Activated naive CD4-positive, alpha-beta T cell treated with anti-CD3 and anti-CD28 coated beads, Interleukin-2, amount 50 U/mL, for 16 hours (primary cell): ENCODE data around the gene ATP6V0C.
"Not testable (repeated sequence)": the region's sequence is repeated elsewhere in the genome, so short reads cannot be mapped to it uniquely, and the experiment has no call there.

Experiments
- DNase-seq: peaks from one replicate; pipeline ENCODE4 v3.0.0-alpha.2; 2020

The ATP6V0C gene

DNA sequence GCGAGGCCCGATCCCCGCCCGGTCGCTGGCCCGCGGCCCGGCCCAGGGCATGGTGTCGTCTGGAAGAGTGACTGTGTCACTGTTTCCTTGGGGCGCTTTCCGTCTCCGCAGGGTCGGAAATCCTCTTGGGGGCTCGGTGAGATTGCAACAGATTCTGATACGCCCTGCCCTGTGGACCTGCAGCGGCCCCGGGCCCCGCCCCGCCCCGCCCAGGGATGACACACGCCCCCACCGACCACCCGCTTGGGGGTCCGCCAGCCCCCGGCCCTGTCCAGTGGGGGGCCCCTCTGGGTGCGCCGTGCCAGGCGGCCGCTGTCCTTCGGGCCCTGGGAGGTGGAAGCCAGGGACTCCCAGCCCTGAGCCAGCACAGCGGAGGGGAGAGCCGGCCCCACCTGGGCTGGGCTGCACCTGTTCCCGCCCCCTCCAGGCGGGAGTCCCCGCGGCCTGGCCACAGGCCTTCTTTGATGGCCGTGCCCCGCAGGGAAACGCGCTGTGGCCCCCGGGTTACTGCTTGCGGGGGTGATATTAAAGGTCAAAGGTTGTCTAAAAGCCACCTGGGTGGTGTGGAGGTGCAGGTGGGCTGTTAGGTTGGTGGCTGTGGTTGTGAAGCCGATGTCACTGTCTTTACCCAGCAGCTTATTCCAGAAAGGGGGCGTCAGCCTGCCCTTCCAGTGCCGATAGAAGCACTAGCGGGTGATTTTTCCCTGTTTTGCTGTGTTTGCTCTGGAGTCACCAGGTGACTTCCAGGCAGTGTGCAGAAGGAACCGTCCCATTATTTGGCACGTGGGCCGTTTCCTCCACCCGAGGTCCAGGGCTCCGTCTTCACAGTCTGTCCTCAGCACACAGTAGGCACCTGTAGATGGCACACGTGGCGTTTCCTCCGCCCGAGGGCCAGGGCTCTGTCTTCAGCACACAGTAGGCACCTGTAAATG is 38.1 kb upstream of the ATP6V0C start:
- peak; percentile 38 for DNase-seq

DNA sequence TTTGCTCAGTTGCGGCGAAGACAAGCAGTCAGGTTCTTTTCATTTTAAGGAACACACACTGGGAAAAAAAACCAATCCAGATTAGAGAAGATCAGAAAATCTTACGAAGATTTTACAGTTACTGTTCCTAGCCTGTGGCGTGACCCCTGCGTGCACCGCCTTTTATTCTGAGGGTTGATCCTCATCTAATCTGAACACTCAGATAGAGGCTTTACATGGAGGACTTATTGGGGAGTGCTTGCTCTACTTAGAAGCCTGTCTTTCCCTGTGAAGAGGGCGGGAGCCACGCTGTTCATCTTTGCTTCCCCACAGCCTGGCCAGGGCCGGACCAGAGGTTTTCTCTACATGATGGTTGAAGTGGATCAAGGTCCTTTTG is 37.4 kb upstream of the ATP6V0C start:
- DNase-seq, result no peak

DNA sequence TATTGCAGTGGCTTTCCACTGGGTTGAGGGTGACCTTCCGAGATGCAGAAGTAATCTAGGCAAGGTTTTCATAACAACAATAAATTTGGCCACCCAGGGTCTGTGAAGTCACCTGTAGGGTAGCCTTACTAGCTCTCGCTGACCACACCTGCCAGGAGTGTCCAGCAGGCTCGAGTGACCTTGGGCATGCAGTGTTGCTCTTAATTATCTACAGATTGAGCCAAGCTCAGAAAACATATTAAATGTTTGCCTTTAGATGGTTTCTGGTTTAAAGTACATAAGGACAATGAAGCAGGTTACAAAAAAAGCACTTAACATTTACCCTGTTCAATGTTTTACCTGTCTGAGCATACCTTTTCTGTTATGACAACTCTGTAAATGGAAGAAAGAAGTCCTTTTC is 37.0 kb upstream of the ATP6V0C start:
- DNase-seq, result no peak

DNA sequence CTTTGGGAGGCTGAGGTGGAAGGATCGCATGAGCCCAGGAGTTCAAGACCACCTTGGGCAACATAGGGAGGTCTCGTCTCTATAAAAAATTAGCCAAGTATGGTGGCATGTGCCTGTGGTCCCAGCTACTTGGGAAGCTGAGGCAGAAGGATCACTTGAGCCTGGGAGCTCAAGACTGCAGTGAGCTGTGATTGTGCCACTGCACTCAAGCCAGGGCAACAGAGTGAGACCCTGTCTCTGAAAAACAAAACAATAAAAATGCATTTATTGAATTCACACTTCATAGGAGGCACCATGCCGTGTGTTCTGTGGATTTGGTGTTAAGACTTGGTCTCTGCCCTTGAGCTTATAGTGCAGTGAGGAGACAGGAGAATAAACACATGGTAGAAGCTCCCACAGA is 36.4 kb upstream of the ATP6V0C start:
- DNase-seq, result no peak

DNA sequence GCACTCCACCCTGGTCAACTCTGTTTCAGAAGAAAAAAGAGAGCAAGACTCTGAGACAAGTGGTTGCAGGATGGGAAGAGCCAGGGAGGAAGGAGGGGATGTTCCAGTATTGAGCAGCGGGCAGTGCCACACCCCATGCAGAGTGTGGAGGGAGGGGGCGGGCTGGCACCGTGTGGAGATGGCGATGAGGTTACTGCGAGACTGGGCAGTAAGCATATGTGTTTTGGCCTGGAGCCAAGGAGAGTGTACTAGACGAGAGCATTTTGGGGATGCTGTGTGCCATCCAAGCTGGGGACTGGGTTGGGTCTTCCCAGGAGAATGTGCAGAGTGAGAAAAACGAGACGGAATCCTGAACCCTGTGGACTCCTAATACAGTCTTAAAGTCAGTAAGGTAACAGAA is 35.5 kb upstream of the ATP6V0C start:
- DNase-seq, result no peak

DNA sequence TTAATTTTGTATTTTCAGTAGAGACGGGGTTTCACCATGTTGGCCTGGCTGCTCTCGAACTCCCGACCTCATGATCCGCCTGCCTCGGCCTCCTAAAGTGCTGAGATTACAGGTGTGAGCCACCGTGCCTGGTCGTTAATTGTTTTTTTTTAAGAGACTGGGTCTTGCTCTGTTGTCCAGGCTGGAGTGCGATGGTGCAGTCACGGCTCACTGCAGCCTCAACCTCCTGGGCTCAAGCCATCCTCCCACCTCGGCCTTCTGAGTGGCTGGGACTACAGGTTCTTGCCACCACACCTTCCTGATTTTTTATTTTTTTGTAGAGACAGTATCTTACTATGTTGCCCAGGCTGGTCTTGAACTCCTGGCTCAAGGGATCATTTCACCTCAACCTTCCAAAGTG is 33.8 kb upstream of the ATP6V0C start:
- not testable (repeated sequence) for DNase-seq

DNA sequence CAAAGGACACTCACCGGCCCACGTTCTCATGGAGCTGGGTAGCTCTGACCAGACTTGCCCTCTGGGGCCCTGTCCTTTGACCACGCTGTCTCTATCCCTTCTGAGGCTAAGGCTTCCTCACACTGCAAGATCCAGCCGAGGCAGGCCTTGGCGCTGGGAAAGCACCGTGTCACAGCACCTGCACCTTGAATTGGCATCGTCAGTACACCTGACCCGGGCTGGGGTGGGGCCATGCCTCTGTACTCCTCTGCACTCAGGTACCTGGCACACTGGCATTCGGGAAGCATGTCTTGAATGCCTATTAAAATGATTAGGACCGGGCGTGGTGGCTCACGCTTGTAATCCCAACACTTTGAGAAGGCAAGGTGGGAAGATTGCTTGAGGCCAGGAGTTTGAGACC is 32.8 kb upstream of the ATP6V0C start:
- DNase-seq, result no peak

DNA sequence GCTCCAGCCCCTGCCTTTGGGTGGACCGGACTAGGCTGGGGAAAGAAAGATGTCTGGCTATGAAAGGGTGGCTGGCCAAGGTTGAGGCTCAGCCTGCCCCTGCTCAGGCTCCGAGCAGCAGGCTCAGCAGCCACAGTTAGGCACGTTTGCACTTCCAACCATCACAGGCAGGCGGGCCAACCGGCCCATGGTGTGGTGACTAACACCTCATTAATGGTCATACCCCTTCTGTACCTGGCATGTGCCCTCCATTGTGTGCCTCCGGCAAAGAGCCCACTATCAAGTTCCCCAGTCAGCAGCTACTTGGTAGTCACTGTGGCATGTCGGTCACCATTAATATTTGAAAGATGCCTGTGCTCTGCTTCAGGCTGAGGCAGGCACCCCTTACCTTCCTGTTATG is 32.1 kb upstream of the ATP6V0C start:
- DNase-seq, result no peak

DNA sequence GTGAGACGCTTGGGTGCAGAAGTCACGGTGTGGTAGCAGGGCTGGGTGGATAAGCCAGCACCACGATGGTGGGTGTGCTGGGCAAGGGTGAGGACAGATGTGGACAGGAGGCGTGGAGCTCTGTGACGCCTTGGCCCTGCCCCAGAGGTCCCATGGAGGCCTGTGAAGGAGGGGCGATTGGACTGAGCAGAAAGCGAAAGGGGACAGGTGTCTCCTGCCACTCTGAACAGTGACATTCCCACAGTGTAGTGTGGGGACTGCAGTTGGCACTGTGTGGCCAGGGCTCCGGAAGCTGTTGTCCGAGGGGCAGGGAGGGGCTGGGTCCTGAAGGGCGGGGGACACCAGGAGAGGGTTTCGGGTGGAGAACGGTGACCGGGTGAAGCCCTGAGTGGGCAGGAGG is 31.5 kb upstream of the ATP6V0C start:
- no peak for DNase-seq

DNA sequence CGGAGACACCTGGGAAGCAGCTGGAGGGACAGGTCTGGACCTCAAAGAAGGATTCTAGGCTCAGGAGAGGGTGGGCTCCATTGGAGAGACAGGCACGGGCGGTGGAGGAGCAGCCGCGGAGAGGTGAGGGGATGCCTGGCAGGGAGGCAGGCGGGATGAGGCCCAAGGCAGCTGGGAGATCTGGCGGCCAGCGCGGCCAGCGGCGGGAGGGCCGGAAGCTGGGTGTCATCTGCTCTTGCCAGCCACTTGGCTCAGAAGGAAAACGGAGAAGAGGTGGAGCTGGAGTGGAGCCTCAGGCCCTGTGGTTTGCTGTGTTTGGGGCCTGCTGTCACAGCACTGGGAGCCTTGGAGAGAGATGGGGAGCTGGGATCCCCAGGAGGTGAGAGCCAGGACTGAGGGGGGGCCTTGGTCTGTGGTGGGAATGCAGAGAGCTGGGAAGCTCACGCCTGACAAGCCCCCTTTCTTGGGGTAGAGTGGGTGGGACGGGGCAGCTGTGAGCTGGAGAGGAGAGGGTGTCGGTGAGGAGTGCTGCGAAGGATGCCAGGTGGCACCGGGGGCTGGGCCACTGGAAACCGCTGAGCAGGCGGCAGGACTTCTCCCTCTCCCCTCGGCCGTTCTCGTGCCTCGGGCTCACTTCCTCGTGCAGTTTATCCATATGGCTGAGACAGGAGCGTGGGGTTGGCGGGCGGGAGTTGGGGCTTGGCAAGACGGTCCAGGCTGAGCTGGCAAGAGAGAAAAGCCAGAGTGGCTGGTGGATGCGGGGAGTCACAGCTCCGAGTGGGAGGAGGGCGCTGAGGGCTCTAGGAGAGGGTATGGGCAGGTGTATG is 30.8 kb upstream of the ATP6V0C start:
- DNase-seq, result no peak

DNA sequence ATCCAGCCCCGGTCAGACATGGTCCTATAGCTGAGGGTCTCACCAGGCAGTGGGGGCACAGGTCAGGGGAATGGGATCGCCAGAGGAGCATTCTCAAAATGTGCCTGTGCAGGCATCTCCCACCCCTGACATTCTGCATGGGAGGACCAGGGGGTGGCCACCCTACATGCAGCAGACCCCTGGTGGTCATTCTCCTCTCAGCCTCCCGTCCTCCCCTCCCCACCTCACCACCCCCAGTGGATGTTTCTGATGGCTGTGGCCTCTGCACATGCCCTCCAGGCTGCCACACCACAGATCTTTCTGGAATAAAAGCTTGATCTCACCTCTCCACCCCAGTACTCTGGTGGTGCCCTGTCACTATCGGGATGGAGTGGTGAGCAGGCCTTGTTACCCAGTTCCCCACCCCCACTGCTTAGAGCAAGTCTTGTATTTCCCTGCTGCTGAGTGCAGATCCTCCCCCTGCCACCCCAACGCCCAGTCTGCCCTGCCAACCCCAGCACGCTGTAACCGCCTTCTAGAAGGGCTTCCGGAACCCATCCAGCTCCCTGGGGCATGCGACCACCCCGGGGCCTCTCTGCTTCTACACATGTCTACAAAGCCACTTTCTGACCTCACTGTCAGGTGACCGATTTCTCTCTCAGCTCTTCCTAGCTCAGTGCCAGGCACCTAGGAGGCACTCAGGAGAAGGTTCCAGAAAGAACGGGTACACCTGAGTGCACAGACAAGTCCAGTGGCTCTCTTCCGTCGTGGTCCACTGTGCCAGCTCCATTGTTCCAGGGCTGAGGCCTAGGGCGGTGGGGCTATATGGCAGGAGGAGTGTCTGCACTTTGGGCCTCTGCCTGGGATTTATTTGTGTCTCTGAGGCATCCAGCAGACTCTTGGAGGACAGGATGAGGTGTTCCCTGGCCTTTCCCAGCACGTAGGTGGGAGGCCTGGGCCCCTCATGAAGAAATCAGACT is 29.5 kb upstream of the ATP6V0C start:
- DNase-seq, result no peak

DNA sequence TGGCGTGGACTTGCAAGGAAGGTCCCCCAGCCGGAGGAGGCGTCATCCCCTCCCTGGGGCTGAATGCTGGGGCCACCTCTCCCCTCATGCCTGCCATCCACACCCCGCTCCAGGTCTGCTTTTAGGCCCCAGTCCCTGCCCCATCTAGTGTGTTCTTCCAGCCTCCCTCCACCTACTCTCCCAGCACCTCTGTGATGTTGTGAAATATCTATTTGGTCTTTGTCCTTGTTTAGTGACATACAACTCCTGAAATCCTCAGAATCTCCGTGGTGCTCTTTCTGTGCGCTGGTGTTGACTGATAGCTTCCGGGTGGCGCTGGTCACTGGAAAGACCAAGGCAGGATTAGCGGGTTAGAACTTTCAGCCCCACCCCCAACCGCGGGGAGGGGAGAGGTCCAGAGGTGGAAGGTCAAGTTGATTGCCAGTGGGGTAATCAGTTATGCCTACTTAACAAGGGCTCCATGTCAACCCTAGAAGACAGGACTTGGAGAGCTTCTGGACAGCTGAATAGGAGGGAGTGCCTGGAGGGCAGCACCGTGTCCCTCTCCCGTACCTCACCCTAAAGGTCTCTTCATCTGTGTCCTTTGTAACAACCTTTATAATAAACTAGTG is 28.7 kb upstream of the ATP6V0C start:
- DNase-seq, result no peak

DNA sequence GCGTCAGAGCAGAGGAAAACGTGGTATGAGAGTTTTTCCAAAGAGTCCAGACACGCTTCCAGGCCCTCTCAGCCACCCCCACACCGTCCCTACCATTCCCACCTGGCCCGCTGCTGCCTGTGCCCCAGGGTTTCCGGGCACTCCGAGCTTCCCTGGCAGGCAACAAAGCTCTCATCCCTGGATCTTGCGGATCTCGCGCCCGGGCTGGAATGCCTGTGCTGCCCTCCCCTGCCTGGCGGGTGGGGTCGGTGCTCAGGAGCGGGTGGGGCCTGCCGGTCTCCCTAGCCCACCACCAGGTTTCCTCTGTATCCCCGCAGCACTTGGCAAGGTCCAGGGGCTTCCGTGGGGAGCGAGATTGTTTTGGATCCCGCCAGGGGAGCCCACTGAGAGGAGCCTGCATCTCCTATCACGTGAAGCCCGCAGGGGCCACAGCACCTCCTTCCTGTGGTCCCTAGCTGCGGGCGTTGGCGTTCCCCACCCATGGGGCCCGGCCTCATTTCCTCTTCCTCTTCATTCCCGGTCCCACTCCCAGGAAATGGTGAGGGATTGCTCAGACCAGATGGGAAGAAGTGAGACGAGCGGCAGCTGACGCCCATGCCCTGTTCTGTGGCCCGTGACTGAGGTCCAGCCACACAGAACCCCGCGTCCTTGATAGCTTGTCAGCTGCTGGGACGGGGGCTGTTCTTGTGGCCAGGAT is 27.8 kb upstream of the ATP6V0C start:
- no peak for DNase-seq

DNA sequence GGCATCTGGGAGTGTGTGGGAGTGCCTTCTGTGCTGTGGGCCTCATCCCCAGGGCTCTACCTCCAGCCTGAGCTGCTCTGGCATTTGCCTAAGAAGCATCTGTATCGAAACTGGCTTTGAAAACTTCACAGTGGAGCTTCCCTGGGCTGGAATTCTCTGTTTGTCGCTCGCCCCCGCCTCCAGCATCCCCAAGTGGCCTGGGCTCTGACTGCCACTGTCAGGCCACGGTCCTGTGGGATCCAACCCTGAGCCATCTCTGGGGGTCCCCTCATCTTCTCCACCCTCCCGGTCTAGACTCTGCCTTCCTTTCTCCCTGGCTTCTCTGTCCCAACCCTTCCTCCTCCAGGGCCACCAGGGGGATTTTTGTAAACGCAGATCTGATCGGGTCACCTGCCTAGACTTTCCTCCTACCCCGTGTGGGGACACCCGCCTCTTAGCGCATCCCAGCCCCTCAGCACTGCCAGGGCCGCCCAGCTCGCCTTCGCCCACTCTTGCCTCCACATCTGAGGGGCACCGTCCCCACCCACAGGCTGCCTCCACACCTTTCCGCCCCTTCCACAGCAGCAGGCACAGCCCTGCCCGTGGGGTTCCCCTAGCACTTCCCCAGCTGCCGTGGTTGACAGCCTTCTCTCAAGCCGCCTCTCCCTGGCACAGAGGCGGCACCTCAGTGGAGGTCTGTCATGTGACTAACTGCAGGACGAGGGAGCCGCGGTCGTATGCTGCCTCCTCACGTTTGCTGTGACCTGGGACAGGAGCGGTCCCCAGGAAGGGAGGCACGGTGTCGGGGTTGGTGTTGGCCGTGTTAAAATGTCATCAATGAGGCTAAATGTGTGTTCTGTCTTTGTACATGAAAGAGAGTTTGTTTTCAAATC is 26.9 kb upstream of the ATP6V0C start:
- DNase-seq, result peak; percentile 76

DNA sequence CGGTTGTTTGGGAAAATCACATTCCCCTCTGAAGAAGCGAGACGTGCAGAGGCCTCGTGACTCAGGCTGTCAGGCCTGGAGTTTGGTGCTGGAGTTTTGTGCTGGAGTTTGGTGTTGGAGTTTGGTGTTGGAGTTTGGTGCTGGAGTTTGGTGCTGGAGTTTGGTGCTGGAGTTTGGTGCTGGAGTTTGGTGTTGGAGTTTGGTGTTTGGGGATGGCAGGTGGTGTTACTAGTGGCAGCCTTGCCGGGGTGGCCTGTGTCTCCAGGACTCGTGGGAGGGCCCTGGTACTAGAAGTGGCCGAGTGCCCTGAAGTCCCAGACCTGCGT is 26.3 kb upstream of the ATP6V0C start:
- no peak for DNase-seq

DNA sequence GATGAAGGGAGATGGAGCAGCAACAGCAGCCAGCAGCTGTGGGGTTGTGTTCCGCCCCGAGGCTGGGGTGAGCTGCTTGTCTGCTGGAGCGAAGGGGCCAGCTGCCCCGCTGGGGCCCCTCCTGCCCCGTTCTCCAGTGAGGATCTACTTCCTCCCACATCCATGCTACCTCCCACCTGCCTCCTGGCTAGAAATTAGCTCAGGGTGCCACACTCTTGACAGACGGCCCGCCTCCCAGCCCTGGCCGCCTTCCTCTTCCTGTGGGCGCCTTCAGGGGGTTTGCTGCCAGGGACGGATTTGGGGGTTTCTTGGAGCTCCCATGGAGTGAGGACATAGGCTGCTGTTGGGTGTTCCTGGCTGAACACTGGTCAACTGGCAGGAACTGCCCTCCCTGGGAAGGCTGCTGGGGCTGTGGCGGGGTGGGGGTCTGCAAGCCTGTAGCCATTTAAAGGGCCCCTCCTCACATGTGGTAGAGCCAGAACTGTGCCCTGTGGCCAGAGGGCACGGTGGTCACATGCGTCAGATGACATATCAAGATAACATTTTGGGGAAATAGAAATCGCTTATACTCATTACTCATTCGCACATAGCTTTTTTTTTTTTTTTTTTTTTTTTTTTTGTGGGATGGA is 25.7 kb upstream of the ATP6V0C start:
- no peak for DNase-seq

DNA sequence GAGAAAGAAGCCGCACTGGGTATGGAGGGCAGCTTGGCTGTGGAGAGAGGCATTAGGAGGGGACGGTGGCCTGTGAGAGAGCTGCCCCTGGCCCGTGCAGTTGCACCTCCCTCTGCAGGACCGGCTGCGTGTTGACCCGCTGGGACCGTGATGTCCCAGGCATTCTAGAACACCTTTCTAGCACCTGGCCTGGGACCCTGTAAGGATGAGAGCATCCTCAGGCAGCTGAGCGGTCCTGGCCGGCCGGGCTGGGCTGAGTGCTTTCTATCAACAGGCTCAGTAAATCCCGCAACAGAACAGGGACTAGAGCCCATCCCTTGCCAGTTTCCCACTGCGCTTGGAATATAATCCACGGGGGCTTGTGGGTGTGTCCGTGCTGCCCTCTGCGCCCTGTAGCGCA is 24.2 kb upstream of the ATP6V0C start:
- DNase-seq, result no peak

DNA sequence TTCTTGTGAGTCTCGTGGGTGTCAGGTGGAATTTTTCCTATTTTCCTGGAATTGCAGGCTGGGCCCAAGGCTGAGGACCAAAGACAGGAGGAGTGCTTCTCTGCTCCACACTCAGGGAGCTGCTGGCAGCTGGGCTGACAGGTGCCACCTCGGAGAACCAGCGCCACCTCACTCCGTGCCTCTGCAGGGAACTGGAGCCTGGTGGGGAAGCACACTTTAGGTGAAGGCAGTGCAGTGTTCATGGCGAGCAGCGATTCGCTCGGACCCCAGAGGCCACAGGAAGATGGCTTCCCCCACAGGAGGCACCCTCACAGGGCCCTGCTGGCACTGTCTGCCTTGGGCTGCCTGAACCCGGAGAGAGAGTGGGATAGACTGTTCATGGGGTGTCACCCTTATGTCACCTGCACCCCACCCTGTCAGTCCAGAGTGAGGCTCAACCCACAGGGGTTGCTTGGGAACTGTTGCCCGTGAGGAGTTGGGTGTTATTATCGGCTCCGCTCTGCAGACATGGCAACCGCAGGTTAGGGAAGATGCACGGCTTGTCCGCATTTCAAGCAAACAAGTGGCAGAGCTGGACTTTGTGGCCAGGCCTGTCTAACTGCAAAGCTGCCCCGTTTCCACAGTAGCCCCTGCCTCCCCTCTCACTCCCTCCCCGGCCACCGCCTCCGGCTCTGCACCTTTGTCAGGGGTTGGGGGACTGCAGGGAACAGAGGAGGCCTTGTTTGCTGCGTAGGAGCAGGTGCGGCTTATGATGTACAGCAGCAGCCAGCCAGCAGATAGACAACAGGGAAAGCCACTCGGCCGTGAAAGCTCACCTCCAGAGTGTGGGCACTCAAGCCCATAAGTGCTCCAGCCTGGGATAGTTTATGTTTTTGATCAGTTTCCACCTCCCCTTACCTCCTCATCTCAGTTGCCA is 23.3 kb upstream of the ATP6V0C start:
- no peak for DNase-seq

DNA sequence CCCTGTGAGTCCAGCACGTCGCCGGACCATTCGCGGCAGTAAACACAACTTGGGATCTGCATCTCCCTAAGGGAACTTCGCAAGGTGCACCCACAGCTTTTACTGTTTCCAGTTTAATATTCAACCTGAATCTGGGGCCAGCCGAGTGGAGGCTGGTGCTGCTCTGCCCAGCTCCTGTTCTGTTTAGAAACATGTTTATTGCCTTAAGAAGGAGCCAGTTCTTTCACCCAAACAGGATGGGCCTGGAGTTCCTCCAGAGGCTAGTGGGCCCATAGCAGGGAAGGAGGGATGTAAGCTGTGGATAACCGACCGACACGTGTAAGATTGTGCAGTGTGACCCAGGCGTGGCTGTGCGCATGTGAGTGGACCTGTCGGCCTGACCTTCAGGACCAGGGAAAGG is 21.5 kb upstream of the ATP6V0C start:
- DNase-seq, result no peak
